PC-9 (cell line): Measurements from ENCODE around the gene NKAP. TPM values are rescaled to one million over a fixed set of nuclear protein-coding genes. Genes with fewer than 3 reads are reported as not detected.

Source experiments
- BruUV-seq: library from RNA; stranded (reverse); fragments of 400-500 nt; replicated peaks from 2 replicates; lab custom pipeline; 2021; lab: Mats Ljungman, UMichigan
- CTCF ChIA-PET: fragments of 300-600 bp; sonication (Branson Sonifier 250); formaldehyde crosslinking; loops from one replicate; lab custom pipeline; 2022; ENCODE audit warnings: antibody characterized with exemption; lab: Charles Lee
- POLR2A ChIA-PET: fragments of 300-600 bp; sonication (Branson Sonifier 250); formaldehyde crosslinking; loops from one replicate; lab custom pipeline; 2022; ENCODE audit warnings: antibody characterized with exemption; ENCODE audit not compliant: unreplicated experiment; lab: Charles Lee
- DNase-seq, 2 experiments: peaks; one replicate each; pipeline versions ENCODE4 v3.0.0 to v3.0.0-alpha.2; 2015 to 2022; ENCODE audit warnings: mixed read lengths in 1 of 2
- H2AFZ ChIP-seq: fragments of 200-600 bp; sonication (generic); 2 replicates; pipeline ENCODE4 v1.8.1; 2017; ENCODE audit warnings: antibody characterized with exemption
- H3F3A ChIP-seq: fragments of 200-600 bp; sonication (generic); 2 replicates; pipeline ENCODE4 v1.8.1; 2017; ENCODE audit warnings: antibody characterized with exemption, mild to moderate bottlenecking, low read depth; ENCODE audit not compliant: insufficient read depth
- H3K27ac ChIP-seq: fragments of 200-600 bp; sonication (generic); 2 replicates; pipeline ENCODE4 v1.6.1; 2016; ENCODE audit warnings: mixed run types
- H3K27me3 ChIP-seq: fragments of 200-600 bp; sonication (generic); 2 replicates; pipeline ENCODE4 v1.6.1; 2016; ENCODE audit warnings: low read depth, mixed run types; ENCODE audit not compliant: insufficient read depth
- H3K36me3 ChIP-seq: fragments of 200-600 bp; sonication (generic); 2 replicates; pipeline ENCODE4 v1.6.1; 2016; ENCODE audit warnings: low read depth, mixed run types
- H3K4me1 ChIP-seq: fragments of 200-600 bp; sonication (generic); replicated peaks from 2 replicates; pipeline ENCODE4 v1.6.1; 2016; ENCODE audit warnings: mixed run types; ENCODE audit not compliant: insufficient read depth
- H3K4me2 ChIP-seq: fragments of 200-600 bp; sonication (generic); 2 replicates; pipeline ENCODE4 v1.6.1; 2017; ENCODE audit warnings: mixed run types
- H3K4me3 ChIP-seq: fragments of 200-600 bp; sonication (generic); 2 replicates; pipeline ENCODE4 v1.6.1; 2016; ENCODE audit warnings: mixed run types
- H3K79me2 ChIP-seq: fragments of 200-600 bp; sonication (generic); 2 replicates; pipeline ENCODE4 v1.6.1; 2017; ENCODE audit warnings: low read depth, mixed run types
- H3K9me2 ChIP-seq: fragments of 200-600 bp; sonication (generic); 2 replicates; pipeline ENCODE4 v1.8.1; 2017; ENCODE audit warnings: mild to moderate bottlenecking; ENCODE audit not compliant: insufficient read depth
- H3K9me3 ChIP-seq: fragments of 200-600 bp; sonication (generic); 2 replicates; pipeline ENCODE4 v1.8.1; 2016; ENCODE audit warnings: low read depth; ENCODE audit not compliant: insufficient read depth
- H4K20me1 ChIP-seq: fragments of 200-600 bp; sonication (generic); 2 replicates; pipeline ENCODE4 v1.8.1; 2017; ENCODE audit not compliant: insufficient read depth
- EZH2 ChIP-seq: fragments of 200-600 bp; sonication (generic); IDR thresholded peaks from 2 replicates; pipeline ENCODE4 v1.8.0; 2017; ENCODE audit warnings: antibody characterized with exemption, low read depth
- intact Hi-C: fragments of 100-400 bp; cut with micrococcal nuclease; formaldehyde crosslinking; loops from one replicate; pipeline ENCODE4 v1.10.0; 2022; ENCODE audit not compliant: unreplicated experiment
- total RNA-seq: library from RNA; stranded (reverse); gene quantifications from 2 replicates; pipeline ENCODE4 v1.2.3, GENCODE V29; 2021
- TF ChIP-seq, protein P1 (sequence below): fragments of 200-600 bp; sonication (generic); conservative IDR thresholded peaks from 2 replicates; pipeline ENCODE4 v1.6.1; 2017; ENCODE audit warnings: mixed run types, antibody characterized with exemption, mild to moderate bottlenecking, moderate library complexity

NKAP gene
- total RNA-seq, 1 experiment from 2014 or later = 18.6 TPM

DNA sequence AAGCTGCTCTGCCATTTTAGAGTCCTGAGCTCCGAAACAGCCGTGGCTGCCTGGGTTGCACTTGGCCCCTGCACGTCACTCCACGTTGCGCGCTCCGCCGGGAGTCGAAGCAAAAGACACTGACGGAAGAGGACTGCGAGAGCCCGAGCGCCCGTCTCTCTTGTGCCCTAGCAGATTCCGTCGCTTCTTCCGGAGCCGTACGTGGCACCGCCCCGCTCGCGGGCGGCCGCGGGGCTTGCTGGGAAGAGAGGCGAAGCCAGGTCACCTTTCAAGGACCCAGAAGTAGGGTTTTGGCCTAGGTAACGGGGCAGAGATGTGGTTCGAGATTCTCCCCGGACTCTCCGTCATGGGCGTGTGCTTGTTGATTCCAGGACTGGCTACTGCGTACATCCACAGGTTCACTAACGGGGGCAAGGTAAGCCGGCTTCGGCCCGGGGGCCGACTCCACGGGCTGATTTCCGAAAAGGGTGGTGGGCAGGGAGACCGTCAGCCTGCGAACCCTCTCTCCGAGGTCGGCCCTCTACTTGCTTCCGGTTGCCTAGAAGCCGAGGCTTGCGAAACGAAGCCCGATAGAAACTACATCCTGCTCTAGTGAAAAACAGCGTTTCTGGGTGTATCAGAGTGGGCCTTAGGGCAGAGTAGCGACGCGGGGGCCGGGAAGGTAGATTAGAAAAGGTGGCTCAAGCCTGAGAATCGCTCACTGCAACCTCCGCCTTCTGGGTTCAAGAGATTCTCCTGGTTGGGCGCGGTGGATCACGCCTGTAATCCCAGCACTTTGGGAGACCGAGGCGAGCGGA lies 71.8 kb downstream of the NKAP start, which contains the start of the genes NDUFA1 and RNF113A:
Gene NDUFA1, plus strand, starts transcription at position 234 of the 797 bp plus-strand sequence. Its CDS starts 80 bp downstream, at position 314.
Gene RNF113A, minus strand, starts transcription at position 135 of the 797 bp plus-strand sequence. Its CDS starts 120 bp downstream, at position 15.
- peaks cover 21% of the 10 kb centered on the region for H3K4me1 ChIP-seq
- peak within 1 kb of the TSS; percentile 97 for H3K27ac ChIP-seq
- peak; percentile 86 to 89 for DNase-seq
- no peaks in the 10 kb centered on the region for H3K9me2 ChIP-seq
- H3K79me2 ChIP-seq = peaks cover 68% of the 10 kb centered on the region
- H4K20me1 ChIP-seq = 0 out of 2 replicates have a peak, but pooled peaks cover 4% of the 10 kb centered on the region
- H2AFZ ChIP-seq = peak within 1 kb of the TSS; percentile 96
- intact Hi-C loops = loop anchor here (2.0 to 5.0 kb wide), 4 partner anchors 15 to 389 kb away; partner anchors contain the start of genes NKRF and RPL39
- H3K36me3 ChIP-seq = peaks cover 18% of the 10 kb centered on the region
- TF ChIP-seq, protein P1, sequence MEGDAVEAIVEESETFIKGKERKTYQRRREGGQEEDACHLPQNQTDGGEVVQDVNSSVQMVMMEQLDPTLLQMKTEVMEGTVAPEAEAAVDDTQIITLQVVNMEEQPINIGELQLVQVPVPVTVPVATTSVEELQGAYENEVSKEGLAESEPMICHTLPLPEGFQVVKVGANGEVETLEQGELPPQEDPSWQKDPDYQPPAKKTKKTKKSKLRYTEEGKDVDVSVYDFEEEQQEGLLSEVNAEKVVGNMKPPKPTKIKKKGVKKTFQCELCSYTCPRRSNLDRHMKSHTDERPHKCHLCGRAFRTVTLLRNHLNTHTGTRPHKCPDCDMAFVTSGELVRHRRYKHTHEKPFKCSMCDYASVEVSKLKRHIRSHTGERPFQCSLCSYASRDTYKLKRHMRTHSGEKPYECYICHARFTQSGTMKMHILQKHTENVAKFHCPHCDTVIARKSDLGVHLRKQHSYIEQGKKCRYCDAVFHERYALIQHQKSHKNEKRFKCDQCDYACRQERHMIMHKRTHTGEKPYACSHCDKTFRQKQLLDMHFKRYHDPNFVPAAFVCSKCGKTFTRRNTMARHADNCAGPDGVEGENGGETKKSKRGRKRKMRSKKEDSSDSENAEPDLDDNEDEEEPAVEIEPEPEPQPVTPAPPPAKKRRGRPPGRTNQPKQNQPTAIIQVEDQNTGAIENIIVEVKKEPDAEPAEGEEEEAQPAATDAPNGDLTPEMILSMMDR = no peak
- no peak for TF ChIP-seq EZH2
- H3K4me3 ChIP-seq = peak within 1 kb of the TSS; percentile 77
- no peaks in the 10 kb centered on the region for H3K27me3 ChIP-seq
- ChIA-PET POLR2A (interaction anchor here (0.9 to 3.1 kb wide), 2 partner anchors 19 to 80 kb away, joined by 5 to 19 read pairs; partner anchors contain the start of genes RPL39 and UPF3B), CTCF (interaction anchor here (0.7 kb wide), 1 partner anchor 145 kb away, joined by 3 read pairs; no protein-coding TSS in a partner anchor)
- TSS peak; percentile 62 for BruUV-seq
- no peaks in the 10 kb centered on the region for H3K9me3 ChIP-seq
- peak within 1 kb of the TSS; percentile 91 for H3K4me2 ChIP-seq
- H3F3A ChIP-seq = peaks cover 33% of the 10 kb centered on the region

DNA sequence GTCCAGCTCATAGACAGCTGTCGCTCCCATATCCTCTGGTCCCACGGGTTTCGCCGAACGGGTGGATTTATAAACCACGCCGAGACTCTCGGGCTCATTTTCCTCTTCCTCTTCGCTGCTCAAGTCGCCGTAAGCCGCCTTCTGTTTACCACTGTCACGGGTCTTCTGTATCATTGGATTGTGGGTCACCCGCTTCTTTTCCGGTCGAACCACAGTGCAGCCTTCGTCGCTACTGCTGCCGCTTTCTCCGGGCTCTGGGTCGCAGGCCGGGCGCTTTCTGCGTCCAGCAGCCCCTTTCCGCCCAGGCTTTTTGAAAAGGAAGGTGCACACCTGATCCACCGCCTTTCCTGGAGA lies 72.3 kb downstream of the NKAP start:
- Histone ChIP-seq H3K27me3 (no peaks in the 10 kb centered on the region), H3K9me3 (no peaks in the 10 kb centered on the region), H3K79me2 (peaks cover 68% of the 10 kb centered on the region), H3K4me3 (peak overlapping the region; percentile 77), H3K36me3 (peaks cover 15% of the 10 kb centered on the region), H3F3A (peaks cover 27% of the 10 kb centered on the region), H3K4me1 (peaks cover 21% of the 10 kb centered on the region), H4K20me1 (0 out of 2 replicates have a peak, but pooled peaks cover 4% of the 10 kb centered on the region), H3K4me2 (peak overlapping the region; percentile 91), H3K9me2 (no peaks in the 10 kb centered on the region), H3K27ac (peak overlapping the region; percentile 97), H2AFZ (peak overlapping the region; percentile 96)
- CTCF ChIA-PET = no interaction called here
- no peak for DNase-seq
- intact Hi-C loops = loop anchor here (2.0 to 5.0 kb wide), 3 partner anchors 80 to 389 kb away; partner anchors contain the start of genes NKRF and RPL39
- POLR2A ChIA-PET = interaction anchor here (0.9 to 3.1 kb wide), 2 partner anchors 18 to 80 kb away, joined by 5 to 19 read pairs; partner anchors contain the start of genes RPL39 and UPF3B
- BruUV-seq = TSS peak; percentile 78
- no peak for TF ChIP-seq EZH2
- TF ChIP-seq, protein P1 = no peak

Other genes with a start within 250 kb of the NKAP start
- gene SOWAHD, start 185.2 kb downstream of the NKAP start, total RNA-seq = 1.4 and 2.8 TPM in 2 replicates
- 3,176 and 3,660 TPM in 2 replicates for gene RPL39, start 152.1 kb downstream of the NKAP start, total RNA-seq
- gene UPF3B, start 90.8 kb downstream of the NKAP start, total RNA-seq = 19.8 and 24.3 TPM in 2 replicates
- gene RNF113A, start 72.0 kb downstream of the NKAP start, total RNA-seq = 23.2 and 24.2 TPM in 2 replicates
- gene NDUFA1, start 71.9 kb downstream of the NKAP start, total RNA-seq = 181 and 189 TPM in 2 replicates
- 2.7 TPM in 1 of 2 replicates, not detected in the other for gene AKAP14, start 47.9 kb downstream of the NKAP start, total RNA-seq
- gene RHOXF2B, start 133.9 kb upstream of the NKAP start, total RNA-seq = not detected in 2 replicates
- gene RHOXF1, start 172.2 kb upstream of the NKAP start, total RNA-seq = 0.81 TPM in 1 of 2 replicates, not detected in the other
- gene RHOXF2, start 214.9 kb upstream of the NKAP start, total RNA-seq = not detected in 2 replicates